K562 (cell line): ENCODE measurements around the gene KCNK3.

Source experiments
- CEBPB ChIP-seq: fragments of 450-650 bp; IDR thresholded peaks from 2 replicates; pipeline ENCODE4 v1.6.1; 2016; ENCODE audit warnings: missing genetic modification characterization, missing compliant biosample characterization
- E2F8 ChIP-seq: fragments of 450-650 bp; IDR thresholded peaks from 2 replicates; pipeline ENCODE4 v1.7.1; 2018; ENCODE audit warnings: mild to moderate bottlenecking, low read depth; ENCODE audit not compliant: partially characterized antibody
- MTF1 ChIP-seq: fragments of 250-450 bp; sonication (Bioruptor Pico); IDR thresholded peaks from 2 replicates; pipeline ENCODE4 v1.9.0; 2021; ENCODE audit warnings: moderate library complexity, mild to moderate bottlenecking, inconsistent platforms, borderline replicate concordance
- NR2F6 ChIP-seq: fragments of 450-650 bp; formaldehyde crosslinking; IDR thresholded peaks from 2 replicates; pipeline ENCODE4 v1.4.0; 2020; ENCODE audit warnings: mild to moderate bottlenecking
- RBFOX2 ChIP-seq: fragments of 200-400 bp; formaldehyde crosslinking; IDR thresholded peaks from 2 replicates; pipeline ENCODE4 v1.6.1; 2017; ENCODE audit warnings: low read depth, mild to moderate bottlenecking, low read length, moderate library complexity
- ZNF592 ChIP-seq: fragments of 450-650 bp; IDR thresholded peaks from 2 replicates; pipeline ENCODE4 v1.6.1; 2017; ENCODE audit warnings: antibody characterized with exemption, mild to moderate bottlenecking
- ZNF766 ChIP-seq: fragments of 200-800 bp; sonication (Bioruptor generic); conservative IDR thresholded peaks from 2 replicates; pipeline ENCODE4 v1.6.1; 2016; ENCODE audit warnings: missing genetic modification characterization, missing compliant biosample characterization

GRCh38 chr2:26660363-26660962 is 32.1 kb upstream of the KCNK3 start:
- TF ChIP-seq MTF1 (CRISPR knock-in tag): no peak
- no peak for TF ChIP-seq ZNF766 (CRISPR knock-in tag)
- no peak for TF ChIP-seq E2F8
- no peak for TF ChIP-seq RBFOX2
- TF ChIP-seq ZNF592: no peak
- no peak for TF ChIP-seq CEBPB (tag)
- TF ChIP-seq NR2F6 (CRISPR knock-in tag): no peak
